GM21526 (cell line): Measurements from ENCODE around the gene ABCC11.
A peak's percentile ranks its signal among the peaks of the same experiment; 100 is the strongest.
"Not testable (repeated sequence)": the region's sequence is repeated elsewhere in the genome, so short reads cannot be mapped to it uniquely, and the experiment has no call there.

Source experiments
- ATAC-seq: cut with Tn5 transposase; IDR thresholded peaks from one replicate; pipeline ENCODE4 v1.9.1; 2021; ENCODE audit warnings: moderate library complexity; ENCODE audit not compliant: unreplicated experiment, low FRiP score

The ABCC11 gene

DNA sequence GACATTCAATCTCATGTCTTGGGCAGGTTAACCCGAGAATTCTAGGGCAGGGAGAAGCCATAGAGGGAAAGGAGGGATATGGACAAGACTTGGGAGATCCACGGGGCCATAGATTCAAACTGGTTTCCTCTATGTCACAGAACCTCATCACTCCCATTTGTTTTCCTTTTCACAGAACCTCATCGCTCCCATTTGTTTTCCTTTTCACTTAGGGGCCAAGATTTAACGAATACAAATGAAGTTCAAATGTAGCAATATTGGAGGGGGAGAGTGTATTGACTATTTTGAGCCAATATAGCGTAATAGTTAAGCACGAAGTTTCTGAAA lies 42.6 kb downstream of the ABCC11 start:
- no peak for ATAC-seq

DNA sequence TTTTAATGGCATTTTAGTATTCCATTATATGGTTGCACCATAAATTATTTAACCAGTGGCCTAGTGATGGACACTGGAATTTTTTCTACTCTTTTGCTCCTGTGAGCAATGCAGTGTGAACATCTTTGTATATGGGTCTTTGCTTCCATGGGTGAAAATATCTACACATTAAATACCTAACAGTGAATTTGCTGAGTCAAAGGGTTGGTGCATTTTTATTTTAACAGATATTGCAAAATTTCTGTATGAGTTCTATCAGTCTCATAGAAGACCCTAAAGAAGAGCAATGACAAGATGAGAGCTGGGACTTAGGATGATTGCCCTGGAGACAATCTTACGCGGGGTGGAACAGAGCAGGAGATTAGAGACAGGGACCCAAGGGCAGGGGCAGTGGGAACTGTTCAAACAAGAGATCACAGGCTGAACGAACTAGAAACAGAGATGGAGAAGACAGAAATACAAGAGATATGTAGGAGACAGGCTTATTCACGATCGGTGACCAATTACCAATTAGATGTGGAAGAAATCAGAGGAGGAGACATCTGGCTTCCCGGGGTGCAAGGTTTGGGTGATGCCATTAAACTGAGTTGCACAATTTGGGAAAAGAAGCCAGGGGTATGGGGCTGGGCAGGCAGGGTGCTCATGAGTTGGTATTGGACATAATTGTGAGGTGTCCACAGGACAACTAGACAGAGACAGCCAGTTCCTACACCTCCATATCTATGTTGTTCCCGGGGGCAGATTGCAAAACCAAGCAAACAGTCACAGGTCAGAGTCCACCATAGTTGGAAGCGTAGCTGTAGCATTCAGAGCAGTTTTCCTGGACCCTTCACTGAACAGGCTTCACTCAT lies 43.1 kb downstream of the ABCC11 start:
- ATAC-seq: no peak

DNA sequence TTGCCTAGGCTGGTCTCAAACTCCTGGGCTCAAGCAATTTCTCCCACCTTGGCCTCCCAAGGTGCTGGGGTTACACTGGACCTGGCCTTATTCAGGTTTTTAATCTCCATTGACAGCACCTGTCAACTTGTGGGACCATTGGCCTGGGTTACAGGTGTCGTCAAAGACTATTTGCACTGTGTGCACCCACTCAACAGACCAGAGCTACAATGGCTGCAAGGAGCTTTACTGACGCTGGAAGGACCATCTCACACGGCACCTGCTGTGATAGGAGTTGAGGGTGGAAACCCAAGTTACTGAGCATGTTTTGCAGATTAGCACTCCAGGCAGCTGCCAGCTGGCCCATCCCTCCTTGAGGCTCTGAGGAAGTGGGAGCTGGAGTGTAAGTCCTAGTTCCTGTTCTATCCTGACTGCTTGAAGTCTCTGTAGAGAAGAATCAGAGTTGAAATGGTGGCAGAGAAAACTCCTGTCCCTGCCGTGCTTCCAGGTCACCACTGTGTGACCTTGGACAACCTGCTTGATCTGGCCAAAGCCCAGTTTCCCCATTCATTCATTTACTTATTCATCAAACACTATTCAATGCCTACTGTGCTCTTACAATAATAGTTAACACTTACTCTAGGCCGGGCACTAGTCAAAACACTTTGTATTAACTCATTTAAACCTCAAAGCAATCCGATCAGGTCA lies 45.7 kb downstream of the ABCC11 start:
- ATAC-seq: no peak

DNA sequence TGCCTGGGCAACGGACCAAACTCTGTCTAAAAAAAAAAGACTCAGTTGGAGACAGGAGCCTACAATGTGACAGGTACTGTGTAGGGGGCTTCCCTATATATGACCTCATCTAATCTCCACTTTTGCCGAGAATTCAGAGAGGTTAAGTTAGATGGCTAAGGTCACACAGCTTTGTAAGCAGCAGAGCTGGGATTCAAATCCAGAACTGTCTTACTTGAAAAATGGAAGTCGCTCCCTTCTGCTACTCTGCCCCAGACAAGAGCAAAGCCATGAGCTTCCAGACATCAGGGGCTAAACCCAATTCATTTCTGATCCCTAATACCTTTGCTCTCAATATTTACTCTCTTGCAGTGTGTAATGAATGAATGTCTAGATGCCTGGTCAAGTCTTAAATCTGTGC lies 50.0 kb downstream of the ABCC11 start:
- no peak for ATAC-seq

GRCh38 chr16:48194828-48195556 lies 52.3 kb downstream of the ABCC11 start:
- ATAC-seq: no peak

DNA sequence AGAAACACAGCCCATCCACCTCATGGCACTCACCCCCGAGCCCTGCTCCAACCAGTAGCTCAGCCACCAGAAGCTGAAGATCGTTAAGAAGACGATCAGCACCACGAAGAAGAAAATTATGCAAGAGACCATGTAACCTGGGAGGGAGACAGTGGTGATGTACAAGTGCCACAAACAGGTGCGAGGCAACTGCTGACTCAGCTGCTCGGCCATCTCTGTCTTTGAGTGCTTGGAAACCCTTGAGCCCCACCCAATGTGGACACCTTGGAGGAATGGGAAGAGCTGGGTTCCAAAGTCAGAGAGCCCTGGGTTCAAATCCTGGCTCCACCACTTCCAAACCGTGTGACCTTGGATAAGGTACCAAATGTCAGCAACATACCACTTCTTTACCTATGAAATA lies 53.5 kb downstream of the ABCC11 start:
- ATAC-seq: no peak

- ATAC-seq: peak; percentile 88
Observed at GRCh38 chr16:48188449-48189102, 58.8 kb downstream of the ABCC11 start.

DNA sequence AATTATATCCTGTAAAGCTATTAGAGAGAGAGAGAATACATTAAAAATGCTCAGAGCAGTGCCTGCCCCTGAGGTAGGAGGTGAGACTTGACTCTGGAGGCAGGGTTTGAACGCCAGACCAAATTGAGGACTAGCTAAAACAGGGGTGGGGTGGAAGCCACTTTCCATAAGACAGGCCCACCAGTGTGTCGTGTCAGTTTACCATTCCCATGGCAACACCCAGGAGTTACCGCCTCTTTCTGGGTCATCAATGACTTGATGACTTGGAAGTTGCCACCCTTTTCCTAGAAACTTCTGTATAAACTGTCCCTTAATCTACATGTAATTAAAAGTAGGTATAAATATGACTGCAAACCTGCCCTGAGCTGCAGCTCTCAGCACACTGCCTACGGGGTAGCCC lies 59.6 kb downstream of the ABCC11 start:
- no peak for ATAC-seq

DNA sequence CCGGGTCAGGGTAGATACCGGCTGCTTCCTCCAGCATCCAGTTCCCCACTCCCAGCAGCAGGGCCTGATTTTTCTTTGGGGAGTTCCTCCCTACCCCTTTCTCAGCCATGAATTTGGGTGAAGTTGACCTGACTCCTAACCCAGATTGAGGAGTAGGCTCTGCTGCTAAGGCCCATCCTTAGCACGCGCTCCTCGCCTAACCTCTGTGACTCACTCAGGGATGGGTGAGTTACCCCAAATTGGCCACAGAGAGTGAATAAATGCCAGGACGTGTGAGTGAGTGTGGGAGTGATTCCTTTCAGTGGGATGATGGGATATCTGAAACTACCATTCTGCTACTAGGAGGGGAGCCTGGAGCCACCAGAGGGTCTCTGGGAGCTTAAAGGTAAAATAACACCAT lies 62.7 kb downstream of the ABCC11 start:
- no peak for ATAC-seq

GRCh38 chr16:48182979-48183537 lies 64.3 kb downstream of the ABCC11 start:
- ATAC-seq: no peak

DNA sequence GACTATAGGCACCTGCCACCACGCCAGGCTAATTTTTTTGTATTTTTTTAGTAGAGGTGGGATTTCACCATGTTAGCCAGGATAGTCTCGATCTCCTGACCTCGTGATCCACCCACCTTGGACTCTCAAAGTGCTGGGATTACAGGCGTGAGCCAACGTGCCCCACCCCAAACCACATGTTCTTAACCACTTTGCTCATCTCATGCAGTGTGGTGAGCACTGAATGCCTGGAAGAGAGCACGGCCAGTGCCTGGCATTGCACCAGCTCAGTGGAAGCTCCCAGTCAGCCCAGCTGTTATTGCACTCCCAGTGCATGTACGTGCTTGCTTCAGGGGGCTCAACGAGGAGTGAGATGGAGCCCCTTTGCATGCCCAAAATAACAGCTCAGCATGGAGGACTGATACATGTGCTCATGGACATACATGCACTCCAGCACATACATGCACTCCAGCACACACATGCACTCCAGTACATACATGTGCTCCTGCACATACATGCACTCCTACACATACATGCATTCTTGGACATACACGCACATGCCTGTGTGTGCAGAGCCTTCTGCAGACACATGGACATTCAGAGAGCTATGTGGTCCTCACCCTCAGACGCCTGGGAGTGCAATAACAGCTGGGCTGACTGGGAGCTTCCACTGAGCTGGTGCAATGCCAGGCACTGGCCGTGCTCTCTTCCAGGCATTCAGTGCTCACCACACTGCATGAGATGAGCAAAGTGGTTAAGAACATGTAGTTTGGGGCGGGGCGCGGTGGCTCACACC lies 65.4 kb downstream of the ABCC11 start:
- not testable (repeated sequence) for ATAC-seq

- ATAC-seq: no peak
Observed at GRCh38 chr16:48180868-48181480, 66.4 kb downstream of the ABCC11 start.

DNA sequence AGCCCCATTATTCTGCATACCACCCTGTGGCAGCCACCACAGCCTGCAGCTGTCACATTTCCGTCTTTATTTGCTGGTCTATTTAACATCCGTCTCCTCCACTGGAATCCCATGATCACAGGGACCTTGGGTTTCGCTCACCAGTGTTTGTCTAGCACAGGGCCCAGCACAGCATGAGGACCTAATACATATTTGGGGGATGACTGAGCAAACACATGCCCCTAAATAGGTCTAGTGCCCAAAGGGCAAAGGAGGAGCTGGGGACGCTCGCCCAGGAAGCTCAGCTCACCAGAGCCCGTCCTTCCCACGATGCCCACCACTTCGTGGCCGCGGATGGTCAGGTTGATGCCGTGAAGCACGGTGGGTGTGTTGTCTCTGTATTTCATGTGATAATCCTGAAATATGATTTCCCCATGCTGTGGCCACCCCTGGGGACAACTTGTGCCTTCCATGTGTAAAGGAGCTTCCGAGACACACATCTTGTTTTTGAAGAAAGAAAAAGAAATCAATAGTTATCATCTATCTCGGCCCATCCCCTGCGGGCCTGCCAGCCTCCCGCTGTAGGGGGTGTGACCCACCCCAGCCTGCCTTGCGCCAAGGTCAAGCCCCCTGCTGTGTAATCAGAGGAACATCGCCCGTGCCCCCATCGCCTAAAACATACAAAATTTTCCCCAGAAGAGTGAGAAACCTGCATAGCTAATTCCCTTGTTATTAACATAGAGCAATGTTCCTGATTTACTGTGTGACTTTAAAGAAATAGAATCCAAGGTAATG lies 70.5 kb downstream of the ABCC11 start:
- no peak for ATAC-seq

- no peak for ATAC-seq
Observed at GRCh38 chr16:48173889-48174288, 73.5 kb downstream of the ABCC11 start.

DNA sequence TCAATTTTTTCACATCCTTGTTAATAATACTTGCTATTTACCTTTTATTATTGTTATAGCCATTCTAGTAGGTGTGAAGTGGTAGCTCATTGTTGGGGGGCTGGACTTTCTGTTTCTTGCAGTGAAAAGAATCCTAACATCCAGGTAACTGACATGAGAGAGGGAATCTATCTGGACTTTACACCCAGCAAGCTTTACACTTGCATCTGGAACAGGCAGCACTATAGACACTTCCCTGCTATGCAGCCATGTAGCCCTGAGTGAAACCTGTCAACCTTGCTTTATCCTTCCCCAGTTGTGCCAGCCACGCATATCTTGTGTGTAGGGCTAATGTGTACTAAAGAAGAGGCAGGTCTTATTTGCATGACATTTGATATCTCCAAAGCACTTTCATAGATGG lies 74.7 kb downstream of the ABCC11 start:
- ATAC-seq: no peak

DNA sequence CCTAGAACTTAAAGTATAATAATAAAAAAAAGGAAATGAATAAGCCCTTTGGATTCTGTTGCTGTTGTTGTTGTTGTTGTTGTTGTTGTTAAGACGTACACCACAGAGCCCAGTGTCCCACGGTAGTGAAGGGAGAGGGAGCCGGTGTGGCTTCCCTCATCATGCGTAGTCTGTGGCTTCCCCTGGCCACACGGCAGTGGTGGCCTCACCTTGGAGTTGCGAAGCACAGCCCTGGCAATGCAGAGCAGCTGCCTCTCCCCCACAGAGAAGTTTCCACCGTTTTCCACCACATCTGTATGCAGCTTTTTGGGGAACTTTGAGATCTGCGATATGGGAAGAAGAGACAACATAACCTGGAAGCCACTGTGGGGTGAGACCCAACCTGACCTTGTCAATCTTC lies 77.4 kb downstream of the ABCC11 start:
- ATAC-seq: no peak

GRCh38 chr16:48168075-48168474 lies 79.3 kb downstream of the ABCC11 start:
- ATAC-seq: no peak

DNA sequence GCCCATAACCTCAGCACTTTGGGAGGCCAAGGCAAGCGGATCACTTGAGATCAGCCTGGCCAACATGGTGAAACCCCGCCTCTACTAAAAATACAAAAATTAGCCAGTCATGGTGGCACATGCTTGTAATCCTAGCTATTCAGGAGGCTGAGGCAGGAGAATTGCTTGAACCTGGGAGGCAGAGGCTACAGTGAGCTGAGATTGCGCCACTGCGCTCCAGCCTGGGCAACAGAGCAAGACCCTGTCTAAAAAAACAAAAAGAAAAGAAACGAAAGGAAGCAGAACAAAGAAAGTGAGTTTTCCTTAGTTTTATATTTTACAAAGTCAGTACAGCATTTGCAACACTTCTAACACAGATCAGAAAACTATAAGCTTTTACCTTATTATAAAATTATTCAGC lies 80.7 kb downstream of the ABCC11 start:
- not testable (repeated sequence) for ATAC-seq
